Endothelial cell of umbilical vein (primary cell): Measurements from ENCODE around the gene CPO.
A peak's percentile ranks its signal among the peaks of the same experiment; 100 is the strongest.

Experiments used
- CTCF ChIP-seq, 2 donors: IDR thresholded peaks; 1 replicate in 1 of 2; 2 replicates in 1 of 2; pipeline ENCODE4 v1.5.1; 2011; ENCODE audit warnings: low read length in 2 of 2, mild to moderate bottlenecking in 2 of 2, moderate library complexity in 2 of 2, control low read depth in 1 of 2, inconsistent platforms in 1 of 2, low read depth in 1 of 2; ENCODE audit not compliant: insufficient read depth in 1 of 2; ENCODE audit errors: extremely low read depth in 1 of 2
- MYC ChIP-seq: IDR thresholded peaks from one replicate; pipeline ENCODE4 v1.6.1; 2011; ENCODE audit warnings: mild to moderate bottlenecking, low read depth, low read length

GRCh38 chr2:207008105-207008990 is 69.0 kb downstream of the CPO start:
- TF ChIP-seq MYC (no peak), CTCF (IDR thresholded peaks at IDR 0.05; ENCODE audit: extremely low read depth in 1 of 2, insufficient read depth in 1 of 2, low read depth in 1 of 2, low read length in 2 of 2) (peak in 1 of 2 donors; percentile 8)
